Adrenal gland (tissue), 12 donors: ENCODE data around the gene RAD51B. TPM values are rescaled to one million over a fixed set of nuclear protein-coding genes. Genes with fewer than 3 reads are reported as not detected.

Experiments
- DNase-seq, 7 donors: peaks; one replicate each; pipeline ENCODE4 v3.0.0-alpha.2; 2019 to 2020
- H3K27ac ChIP-seq, 5 donors: fragments of 200-600 bp; sonication (generic) in 4 of 5; 1 replicate in 3 of 5; 2 replicates in 2 of 5; pipeline versions ENCODE4 v1.5.1 to v1.8.0; 2016 to 2020; ENCODE audit warnings: mild to moderate bottlenecking in 1 of 5
- H3K27me3 ChIP-seq: fragments of 200-600 bp; 2 replicates; pipeline ENCODE4 v1.8.0; 2021
- H3K36me3 ChIP-seq, 2 donors: fragments of 200-600 bp; replicated peaks in 1 of 2; 1 replicate in 1 of 2; 2 replicates in 1 of 2; pipeline versions ENCODE4 v1.5.1 to v1.8.0; 2018 to 2022
- H3K4me1 ChIP-seq, 2 donors: fragments of 200-600 bp; replicated peaks in 1 of 2; 1 replicate in 1 of 2; 2 replicates in 1 of 2; pipeline versions ENCODE4 v1.5.1 to v1.8.0; 2018 to 2021
- H3K4me3 ChIP-seq, 4 donors: fragments of 200-600 bp; sonication (generic) in 3 of 4; one replicate each; pipeline ENCODE4 v1.5.1; 2016 to 2018
- H3K9me3 ChIP-seq, 3 donors: fragments of 200-600 bp; sonication (generic) in 1 of 3; replicated peaks in 1 of 3; 1 replicate in 2 of 3; 2 replicates in 1 of 3; pipeline versions ENCODE4 v1.5.1 to v1.8.0; 2016 to 2021
- POLR2A ChIP-seq, 2 donors: fragments of 450-650 bp; IDR thresholded peaks; one replicate each; pipeline ENCODE4 v1.6.1; 2017; ENCODE audit warnings: antibody characterized with exemption in 2 of 2, mild to moderate bottlenecking in 2 of 2, moderate library complexity in 1 of 2
- WGBS, 4 donors: extraction: QIAGEN DNeasy Blood & Tissue Kit in 2 of 4; methylation state at CpG; one replicate each; pipeline versions ENCODE4 v1.1.5 to v1.1.7; 2013 to 2017; 5-methylcytosine and 5-hydroxymethylcytosine counted together
- intact Hi-C, 2 donors: fragments of 100-400 bp; cut with DNase I; formaldehyde crosslinking; loops; one replicate each; pipeline versions ENCODE4 v1.14.1 to v1.15.0; 2022 to 2023
- polyA plus RNA-seq, 3 donors: library from polyadenylated mRNA; stranded (reverse); fragments of 200-250 nt in 2 of 3; fragments of 350-450 nt in 1 of 3; fragmentation: Illumina TruSeq in 1 of 3; extraction: RNeasy Lipid Tissue Mini Kit (QIAGEN cat#74804) in 1 of 3; gene quantifications; one replicate each; pipeline ENCODE4 v1.2.3, GENCODE V29; 2013 to 2014
- total RNA-seq, 9 donors: library from RNA; depleted of rRNA in 4 of 9; stranded (reverse); fragments of >200 nt in 4 of 9; fragments of 120-200 nt in 1 of 9; fragmentation: NEBNext Ultra II Directional in 1 of 9; extraction: Animal tissue kit (Norgen Biotek cat#: 25700) in 1 of 9; gene quantifications; one replicate each; pipeline versions ENCODE4 v1.1.0 to v1.2.4, GENCODE V29; 2013 to 2023
- TF ChIP-seq, protein P1 (sequence below), 6 experiments: fragments of 450-650 bp in 4 of 6; fragments of 200-600 bp in 2 of 6; sonication (generic) in 1 of 6; IDR thresholded peaks; 1 replicate in 5 of 6; 2 replicates in 1 of 6; pipeline versions ENCODE4 v1.5.1 to v1.8.0; 2016 to 2021; ENCODE audit warnings: antibody characterized with exemption in 6 of 6, mild to moderate bottlenecking in 2 of 6, moderate library complexity in 1 of 6
- donor health status: healthy with polysubstance abuse.
- donor health status: Bipolar disorder and iron deficiency.
- donor health status: DM: yes; HTN: yes; CAD: no.
- donor health status: DM: no; HTN: no; CAD: no.
- donor health status: DM: no; HTN: no; CAD: no.
- donor health status: DM: yes; HTN: yes; CAD: no.

Gene RAD51B
- total and polyA plus RNA-seq, 12 donors, result 2.3 to 24.6 (median 12.4) TPM

DNA sequence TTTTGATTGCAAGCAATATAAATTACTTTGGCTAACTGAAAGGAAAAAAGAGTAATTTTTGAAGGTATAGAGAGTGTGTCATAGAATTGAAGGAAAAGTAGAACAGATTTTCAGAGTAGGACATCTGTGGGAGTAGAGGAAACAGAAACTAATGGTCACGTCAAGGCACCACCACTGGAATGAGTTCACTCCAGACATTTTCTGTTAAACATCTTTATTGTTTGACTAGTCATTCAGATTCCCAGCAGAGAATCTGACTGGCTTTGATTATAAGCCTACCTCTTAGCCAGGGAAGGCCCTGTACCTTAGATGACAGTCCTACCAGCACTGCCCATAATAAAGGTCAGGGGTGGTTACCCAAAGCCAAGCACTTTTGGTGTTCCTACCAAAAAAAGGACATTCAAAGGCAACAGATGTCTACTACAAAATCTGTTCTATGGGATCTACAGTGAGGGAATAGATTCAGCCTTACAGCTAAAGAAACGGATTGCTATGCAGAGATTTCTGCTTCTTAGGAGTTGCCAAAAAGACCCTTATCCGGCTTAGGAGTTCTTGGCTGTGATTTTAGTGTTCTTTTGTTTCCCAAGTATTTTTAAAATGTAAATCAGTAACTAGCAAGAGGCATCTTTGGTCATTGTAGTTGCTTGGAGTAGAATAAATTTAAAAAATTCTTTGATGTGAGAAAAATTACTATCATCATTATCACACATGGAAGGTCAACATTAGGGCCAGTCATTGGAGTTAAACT lies 410.8 kb downstream of the RAD51B start:
- peaks cover 17 to 28% of the 10 kb centered on the region in 2 donors for H3K4me1 ChIP-seq
- no peak overlapping the region for H3K4me3 ChIP-seq
- 91 to 97% (median 94%) methylated on average over 3 of the region's 3 CpGs for WGBS, 4 donors
- intact Hi-C loops, result no loop called here
- no peak for TF ChIP-seq POLR2A (IDR thresholded peaks at IDR 0.05)
- TF ChIP-seq, protein P1, sequence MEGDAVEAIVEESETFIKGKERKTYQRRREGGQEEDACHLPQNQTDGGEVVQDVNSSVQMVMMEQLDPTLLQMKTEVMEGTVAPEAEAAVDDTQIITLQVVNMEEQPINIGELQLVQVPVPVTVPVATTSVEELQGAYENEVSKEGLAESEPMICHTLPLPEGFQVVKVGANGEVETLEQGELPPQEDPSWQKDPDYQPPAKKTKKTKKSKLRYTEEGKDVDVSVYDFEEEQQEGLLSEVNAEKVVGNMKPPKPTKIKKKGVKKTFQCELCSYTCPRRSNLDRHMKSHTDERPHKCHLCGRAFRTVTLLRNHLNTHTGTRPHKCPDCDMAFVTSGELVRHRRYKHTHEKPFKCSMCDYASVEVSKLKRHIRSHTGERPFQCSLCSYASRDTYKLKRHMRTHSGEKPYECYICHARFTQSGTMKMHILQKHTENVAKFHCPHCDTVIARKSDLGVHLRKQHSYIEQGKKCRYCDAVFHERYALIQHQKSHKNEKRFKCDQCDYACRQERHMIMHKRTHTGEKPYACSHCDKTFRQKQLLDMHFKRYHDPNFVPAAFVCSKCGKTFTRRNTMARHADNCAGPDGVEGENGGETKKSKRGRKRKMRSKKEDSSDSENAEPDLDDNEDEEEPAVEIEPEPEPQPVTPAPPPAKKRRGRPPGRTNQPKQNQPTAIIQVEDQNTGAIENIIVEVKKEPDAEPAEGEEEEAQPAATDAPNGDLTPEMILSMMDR (IDR thresholded peaks at IDR 0.05), result no peak
- H3K27ac ChIP-seq, result no peak overlapping the region
- no peaks in the 10 kb centered on the region for H3K9me3 ChIP-seq
- H3K27me3 ChIP-seq, result no peaks in the 10 kb centered on the region
- no peaks in the 10 kb centered on the region for H3K36me3 ChIP-seq
- no peak for DNase-seq

DNA sequence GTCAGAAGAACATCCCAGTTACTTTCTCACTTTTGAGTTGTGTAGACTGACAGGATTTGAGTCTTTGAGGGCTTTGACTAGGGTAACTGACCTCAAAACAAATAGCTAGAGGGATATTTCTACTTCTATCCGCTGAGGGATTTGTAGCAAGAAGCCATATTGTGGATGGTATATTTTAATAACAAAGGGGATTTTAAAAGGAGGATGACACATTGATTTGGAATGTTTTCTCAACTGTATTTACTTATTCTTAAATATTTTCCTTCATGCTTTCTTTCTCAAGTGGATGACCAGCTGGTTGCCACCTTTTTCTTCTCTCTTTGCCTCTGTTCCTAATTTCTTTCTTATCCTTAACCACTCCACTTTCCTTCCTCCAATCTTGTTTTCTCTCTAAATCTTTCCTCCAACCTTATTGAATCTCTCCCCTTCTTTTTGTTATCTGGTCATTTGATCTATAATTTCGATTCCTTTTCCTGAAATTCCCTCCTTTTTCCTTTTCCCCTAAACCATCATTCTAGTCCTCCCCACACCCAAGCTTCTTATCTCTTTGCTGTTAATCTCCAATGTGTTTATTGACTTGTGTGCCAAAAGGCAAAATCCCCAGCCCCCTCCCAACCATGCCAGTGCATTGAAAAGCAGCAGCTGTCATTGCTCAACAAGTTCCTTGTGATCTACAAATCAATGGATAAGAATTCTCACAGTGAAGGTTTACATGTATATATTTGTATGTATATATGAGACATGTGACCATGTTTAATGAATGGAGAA lies 411.6 kb downstream of the RAD51B start:
- no peak for TF ChIP-seq POLR2A (IDR thresholded peaks at IDR 0.05)
- TF ChIP-seq, protein P1 (IDR thresholded peaks at IDR 0.05), result no peak
- WGBS, 4 donors, result 88 to 92% (median 89%) methylated on average over 2 of the region's 2 CpGs

DNA sequence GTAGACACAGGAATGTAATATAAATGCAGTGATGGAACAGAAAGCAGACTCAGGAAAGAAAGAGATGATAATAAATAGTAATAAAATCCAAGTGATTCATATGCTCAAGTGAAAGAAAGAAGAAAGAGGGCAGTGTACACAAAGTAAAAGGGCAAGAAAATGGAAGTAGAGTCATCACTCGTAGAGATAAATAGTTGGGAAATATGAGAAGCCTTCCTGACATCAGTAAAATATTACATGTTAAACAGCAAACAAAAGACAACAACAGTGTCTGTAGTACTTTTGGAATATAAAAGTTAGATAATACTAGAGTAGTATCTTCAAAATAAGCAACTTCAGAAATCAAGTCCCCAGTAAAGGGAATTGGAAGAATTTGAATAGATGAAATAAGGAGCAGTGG lies 412.3 kb downstream of the RAD51B start:
- WGBS, 4 donors, result 24 to 38% (median 32%) methylated on average over 1 of the region's 1 CpG
- no peaks in the 10 kb centered on the region for H3K27me3 ChIP-seq
- no peak overlapping the region for H3K4me3 ChIP-seq
- H3K9me3 ChIP-seq, result no peaks in the 10 kb centered on the region
- TF ChIP-seq, protein P1 (IDR thresholded peaks at IDR 0.05), result peak in 1 of 6 experiments; percentile 28
- TF ChIP-seq POLR2A (IDR thresholded peaks at IDR 0.05), result no peak
- intact Hi-C loops, result no loop called here
- peaks cover 17 to 28% of the 10 kb centered on the region in 2 donors for H3K4me1 ChIP-seq
- DNase-seq, result no peak
- no peaks in the 10 kb centered on the region for H3K36me3 ChIP-seq
- peak overlapping the region in 4 of 5 donors; percentile 63 to 90 (median 81) for H3K27ac ChIP-seq

More for the DNA sequence above, 411.6 kb downstream of the RAD51B start:
- intact Hi-C loops, result no loop called here
- H3K27ac ChIP-seq, result peak overlapping the region in 2 of 5 donors; percentile 86 to 90
- no peaks in the 10 kb centered on the region for H3K9me3 ChIP-seq
- peaks cover 17 to 28% of the 10 kb centered on the region in 2 donors for H3K4me1 ChIP-seq
- H3K4me3 ChIP-seq, result no peak overlapping the region
- H3K36me3 ChIP-seq, result no peaks in the 10 kb centered on the region
- no peaks in the 10 kb centered on the region for H3K27me3 ChIP-seq
- no peak for DNase-seq

DNA sequence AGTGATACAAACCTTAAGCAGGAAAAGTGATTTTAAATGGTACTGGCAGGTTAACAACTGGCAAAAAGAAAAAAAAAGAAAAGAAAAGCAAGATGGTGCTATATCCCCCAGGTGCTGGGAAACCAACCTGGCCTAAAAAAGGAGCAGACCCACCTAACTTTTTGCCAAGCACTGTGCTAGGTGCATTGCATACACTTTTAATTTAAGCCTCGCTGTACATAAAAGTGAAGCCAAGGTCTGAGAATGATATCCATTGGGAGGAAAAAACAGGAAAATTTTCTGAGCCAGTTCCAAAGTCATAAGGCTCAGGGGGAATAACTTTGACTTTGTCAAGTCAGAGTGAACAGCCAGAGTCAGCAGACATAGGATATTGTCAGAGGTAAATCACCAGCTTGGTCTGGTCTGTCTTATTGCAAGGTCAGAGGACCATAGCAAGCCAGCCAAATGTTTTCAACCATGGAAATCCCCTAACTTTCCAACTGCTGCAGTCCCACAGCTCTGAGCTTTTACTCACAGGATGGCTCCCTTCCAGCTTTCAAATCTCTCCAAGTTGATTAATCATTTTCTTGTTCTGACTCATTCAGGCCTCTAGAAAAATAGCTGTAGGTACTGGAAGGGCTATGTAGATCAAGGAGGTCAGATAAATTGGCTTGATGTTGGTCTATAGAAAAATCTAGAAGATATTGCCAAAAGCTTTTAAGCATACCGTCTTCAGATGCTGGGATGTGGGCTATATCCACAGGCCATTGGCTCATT lies 412.9 kb downstream of the RAD51B start:
- no peaks in the 10 kb centered on the region for H3K9me3 ChIP-seq
- intact Hi-C loops, result no loop called here
- peak overlapping the region; percentile 33 to 90 (median 76) for H3K27ac ChIP-seq
- H3K4me1 ChIP-seq, result peaks cover 17 to 28% of the 10 kb centered on the region in 2 donors
- WGBS, 4 donors, result 11 to 29% (median 20%) methylated on average over 2 of the region's 2 CpGs
- H3K27me3 ChIP-seq, result no peaks in the 10 kb centered on the region
- peak; percentile 79 to 90 (median 83) for DNase-seq
- no peak overlapping the region for H3K4me3 ChIP-seq
- H3K36me3 ChIP-seq, result no peaks in the 10 kb centered on the region
- TF ChIP-seq POLR2A (IDR thresholded peaks at IDR 0.05), result no peak
- TF ChIP-seq, protein P1 (IDR thresholded peaks at IDR 0.05), result no peak
